Astrocyte of the spinal cord (primary cell): ENCODE data around the gene FYN.
A peak's percentile ranks its signal among the peaks of the same experiment; 100 is the strongest.

ENCODE experiments used
- DNase-seq: peaks from one replicate; pipeline ENCODE4 v3.0.0; 2011; ENCODE audit warnings: low read depth, low spot score
- H3K4me3 ChIP-seq: 2 replicates; pipeline ENCODE4 v1.5.1; 2011; ENCODE audit warnings: low read depth, mild to moderate bottlenecking, low read length, moderate library complexity
- in situ Hi-C: cut with HindIII; loops from 2 replicates; pipeline ENCODE4 v1.10.0; 2017; ENCODE audit warnings: low sequenced_read_pairs
- TF ChIP-seq, protein P1 (sequence below): IDR thresholded peaks from 2 replicates; pipeline ENCODE4 v1.5.1; 2012; ENCODE audit warnings: low read depth, mild to moderate bottlenecking, low read length, inconsistent platforms

Gene FYN

GRCh38 chr6:111663692-111664564, 209.3 kb downstream of the FYN start:
- peak; percentile 37 for DNase-seq
- H3K4me3 ChIP-seq, result no peak overlapping the region
- in situ Hi-C loops, result no loop called here
- TF ChIP-seq, protein P1, sequence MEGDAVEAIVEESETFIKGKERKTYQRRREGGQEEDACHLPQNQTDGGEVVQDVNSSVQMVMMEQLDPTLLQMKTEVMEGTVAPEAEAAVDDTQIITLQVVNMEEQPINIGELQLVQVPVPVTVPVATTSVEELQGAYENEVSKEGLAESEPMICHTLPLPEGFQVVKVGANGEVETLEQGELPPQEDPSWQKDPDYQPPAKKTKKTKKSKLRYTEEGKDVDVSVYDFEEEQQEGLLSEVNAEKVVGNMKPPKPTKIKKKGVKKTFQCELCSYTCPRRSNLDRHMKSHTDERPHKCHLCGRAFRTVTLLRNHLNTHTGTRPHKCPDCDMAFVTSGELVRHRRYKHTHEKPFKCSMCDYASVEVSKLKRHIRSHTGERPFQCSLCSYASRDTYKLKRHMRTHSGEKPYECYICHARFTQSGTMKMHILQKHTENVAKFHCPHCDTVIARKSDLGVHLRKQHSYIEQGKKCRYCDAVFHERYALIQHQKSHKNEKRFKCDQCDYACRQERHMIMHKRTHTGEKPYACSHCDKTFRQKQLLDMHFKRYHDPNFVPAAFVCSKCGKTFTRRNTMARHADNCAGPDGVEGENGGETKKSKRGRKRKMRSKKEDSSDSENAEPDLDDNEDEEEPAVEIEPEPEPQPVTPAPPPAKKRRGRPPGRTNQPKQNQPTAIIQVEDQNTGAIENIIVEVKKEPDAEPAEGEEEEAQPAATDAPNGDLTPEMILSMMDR, result no peak

GRCh38 chr6:111662794-111663593, 210.3 kb downstream of the FYN start:
- peak; percentile 31 for DNase-seq
- in situ Hi-C loops, result no loop called here
- TF ChIP-seq, protein P1, result no peak
- H3K4me3 ChIP-seq, result no peak overlapping the region

DNA sequence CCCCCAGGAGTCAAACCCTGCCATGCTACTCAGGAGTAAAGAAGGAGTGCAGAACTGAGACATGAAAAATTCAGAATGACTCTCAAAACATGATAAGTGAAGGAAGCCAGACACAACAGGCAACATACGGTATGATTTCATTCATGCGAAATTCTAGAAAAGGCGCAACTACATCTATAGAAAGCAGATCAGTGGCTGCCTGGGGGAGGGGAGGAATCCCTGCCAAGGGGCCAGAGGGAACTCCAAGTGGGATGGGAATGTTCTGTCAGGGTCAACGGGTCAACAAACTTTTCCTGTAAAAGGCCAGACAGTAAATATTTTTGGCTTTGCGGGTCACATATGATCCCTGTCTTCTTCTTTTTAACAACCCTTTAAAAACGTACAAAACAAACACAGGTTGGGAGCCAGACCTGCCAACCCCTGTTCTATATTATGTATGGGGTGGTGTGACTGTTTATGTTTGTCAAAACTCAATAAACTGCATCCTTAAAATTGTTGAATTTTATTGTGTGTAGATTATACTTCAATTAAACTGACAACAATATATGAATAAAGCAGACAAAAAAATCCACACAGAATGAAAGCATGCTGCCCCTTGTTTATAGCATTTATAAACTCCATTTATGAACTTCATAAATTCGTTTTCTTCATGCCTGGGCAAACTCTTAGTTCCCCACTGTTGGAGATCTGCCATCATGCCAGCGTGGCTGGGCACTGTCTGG, 211.0 kb downstream of the FYN start:
- in situ Hi-C loops, result no loop called here
- no peak overlapping the region for H3K4me3 ChIP-seq
- TF ChIP-seq, protein P1, result no peak
- DNase-seq, result no peak

GRCh38 chr6:111661541-111662061, 211.7 kb downstream of the FYN start:
- TF ChIP-seq, protein P1, result no peak
- DNase-seq, result no peak
- H3K4me3 ChIP-seq, result no peak overlapping the region
- in situ Hi-C loops, result no loop called here

- no peak overlapping the region for H3K4me3 ChIP-seq
- in situ Hi-C loops, result no loop called here
- DNase-seq, result no peak
- TF ChIP-seq, protein P1, result no peak
Observed at GRCh38 chr6:111660531-111660930, 212.7 kb downstream of the FYN start.
